Body of pancreas (tissue), 4 donors: Measurements from ENCODE around the gene GLIPR1L2. TPM values are rescaled to one million over a fixed set of nuclear protein-coding genes. Genes with fewer than 3 reads are reported as not detected.

ENCODE experiments used
- ATAC-seq: fragments of 150-250 bp; one replicate; pipeline ENCODE4 v1.9.1; 2016
- DNase-seq, 4 donors: peaks; one replicate each; pipeline ENCODE4 v3.0.0-alpha.2; 2019
- H3K27ac ChIP-seq, 4 donors: fragments of 200-600 bp; sonication (generic); 1 replicate in 3 of 4; 2 replicates in 1 of 4; pipeline versions ENCODE4 v1.5.1 to v1.6.1; 2016 to 2019; ENCODE audit warnings: mild to moderate bottlenecking in 1 of 4, mixed read lengths in 1 of 4, moderate library complexity in 1 of 4
- H3K27me3 ChIP-seq, 2 donors: fragments of 200-600 bp; sonication (generic); one replicate each; pipeline ENCODE4 v1.6.0; 2016; ENCODE audit warnings: mild to moderate bottlenecking in 1 of 2
- H3K36me3 ChIP-seq, 2 donors: fragments of 200-600 bp; sonication (generic); replicated peaks in 1 of 2; 2 replicates each; pipeline ENCODE4 v1.5.1; 2016; ENCODE audit warnings: low read depth in 2 of 2; ENCODE audit not compliant: insufficient read depth in 1 of 2
- H3K4me1 ChIP-seq: fragments of 200-600 bp; sonication (generic); one replicate; pipeline ENCODE4 v1.6.0; 2016
- H3K4me3 ChIP-seq, 2 donors: fragments of 200-600 bp; sonication (generic); 1 replicate in 1 of 2; 2 replicates in 1 of 2; pipeline ENCODE4 v1.5.1; 2016 to 2019
- H3K9me3 ChIP-seq, 3 donors: fragments of 200-600 bp; sonication (generic); 1 replicate in 2 of 3; 2 replicates in 1 of 3; pipeline ENCODE4 v1.5.1; 2016
- POLR2A ChIP-seq, 3 donors: fragments of 450-650 bp; IDR thresholded peaks; one replicate each; pipeline ENCODE4 v1.6.1; 2016; ENCODE audit warnings: antibody characterized with exemption in 3 of 3, mild to moderate bottlenecking in 2 of 3
- WGBS, 2 donors: methylation state at CpG; one replicate each; pipeline ENCODE4 v1.1.5; 2017; 5-methylcytosine and 5-hydroxymethylcytosine counted together
- intact Hi-C: fragments of 100-400 bp; cut with DNase I; formaldehyde crosslinking; loops from one replicate; pipeline ENCODE4 v1.15.1; 2023
- total RNA-seq, 2 donors: library from RNA; depleted of rRNA; stranded (reverse); fragments of >200 nt; gene quantifications; one replicate each; pipeline ENCODE4 v1.1.0, GENCODE V29; 2016
- TF ChIP-seq, protein P1 (sequence below), 7 experiments: fragments of 450-650 bp in 4 of 7; fragments of 200-600 bp in 3 of 7; sonication (generic) in 3 of 7; IDR thresholded peaks; one replicate each; pipeline ENCODE4 v1.5.1; 2016 to 2019; ENCODE audit warnings: antibody characterized with exemption in 7 of 7

GLIPR1L2 gene
- total RNA-seq, 2 donors from 2014 or later: 1.6 TPM; not detected in 1

DNA sequence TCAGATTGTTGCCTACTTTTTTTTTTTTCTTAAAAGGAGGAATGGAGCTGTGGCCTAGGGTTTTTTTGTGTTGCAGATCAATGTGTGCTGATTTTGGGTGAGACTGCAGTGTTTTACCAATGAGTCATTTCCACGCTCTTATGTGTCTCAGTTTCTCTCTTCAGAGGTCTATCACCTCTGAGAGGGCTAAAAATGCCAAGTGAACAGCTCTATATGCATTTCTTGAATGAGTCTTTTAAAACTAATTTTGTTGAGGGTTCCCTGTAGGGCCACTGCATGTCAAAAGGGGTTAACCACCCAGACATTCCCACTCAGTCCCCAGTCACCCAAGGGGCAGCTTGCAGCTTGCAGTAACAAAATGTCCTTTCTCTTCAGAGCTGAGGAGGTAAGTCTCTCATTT lies 24.3 kb upstream of the GLIPR1L2 start:
- TF ChIP-seq, protein P1, sequence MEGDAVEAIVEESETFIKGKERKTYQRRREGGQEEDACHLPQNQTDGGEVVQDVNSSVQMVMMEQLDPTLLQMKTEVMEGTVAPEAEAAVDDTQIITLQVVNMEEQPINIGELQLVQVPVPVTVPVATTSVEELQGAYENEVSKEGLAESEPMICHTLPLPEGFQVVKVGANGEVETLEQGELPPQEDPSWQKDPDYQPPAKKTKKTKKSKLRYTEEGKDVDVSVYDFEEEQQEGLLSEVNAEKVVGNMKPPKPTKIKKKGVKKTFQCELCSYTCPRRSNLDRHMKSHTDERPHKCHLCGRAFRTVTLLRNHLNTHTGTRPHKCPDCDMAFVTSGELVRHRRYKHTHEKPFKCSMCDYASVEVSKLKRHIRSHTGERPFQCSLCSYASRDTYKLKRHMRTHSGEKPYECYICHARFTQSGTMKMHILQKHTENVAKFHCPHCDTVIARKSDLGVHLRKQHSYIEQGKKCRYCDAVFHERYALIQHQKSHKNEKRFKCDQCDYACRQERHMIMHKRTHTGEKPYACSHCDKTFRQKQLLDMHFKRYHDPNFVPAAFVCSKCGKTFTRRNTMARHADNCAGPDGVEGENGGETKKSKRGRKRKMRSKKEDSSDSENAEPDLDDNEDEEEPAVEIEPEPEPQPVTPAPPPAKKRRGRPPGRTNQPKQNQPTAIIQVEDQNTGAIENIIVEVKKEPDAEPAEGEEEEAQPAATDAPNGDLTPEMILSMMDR (IDR thresholded peaks at IDR 0.05): no peak
- ATAC-seq (no peak), DNase-seq (no peak)
- H3K27ac ChIP-seq: no peak overlapping the region
- no peaks in the 10 kb centered on the region for H3K36me3 ChIP-seq
- intact Hi-C loops: no loop called here
- H3K4me1 ChIP-seq: no peaks in the 10 kb centered on the region
- H3K9me3 ChIP-seq: no peaks in the 10 kb centered on the region
- WGBS, 2 donors: 93 to 94% methylated on average over 1 of the region's 1 CpG
- H3K27me3 ChIP-seq: no peaks in the 10 kb centered on the region
- no peak overlapping the region for H3K4me3 ChIP-seq

DNA sequence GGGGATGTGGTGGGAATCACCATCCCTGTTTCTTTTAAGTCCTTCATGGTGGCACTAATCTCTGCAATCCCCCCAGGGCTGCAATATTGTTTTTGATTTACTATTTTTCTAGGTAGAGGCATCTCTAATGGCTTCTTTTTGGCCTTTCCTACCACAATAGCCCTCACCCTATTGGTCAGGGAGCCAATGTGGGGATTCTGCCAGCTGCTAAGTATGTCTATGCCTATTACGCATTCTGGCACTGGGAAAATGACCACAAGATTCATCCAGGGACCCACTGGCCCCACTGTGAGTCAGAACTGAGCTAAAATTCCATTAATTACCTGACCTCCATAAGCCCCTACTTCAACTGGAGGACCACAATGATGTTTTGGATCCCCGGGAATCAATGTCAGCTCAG lies 15.9 kb upstream of the GLIPR1L2 start:
- H3K9me3 ChIP-seq: no peaks in the 10 kb centered on the region
- WGBS, 2 donors: 90 to 97% methylated on average over 2 of the region's 2 CpGs
- no peaks in the 10 kb centered on the region for H3K27me3 ChIP-seq
- TF ChIP-seq POLR2A (IDR thresholded peaks at IDR 0.05): no peak
- TF ChIP-seq, protein P1 (IDR thresholded peaks at IDR 0.05): no peak
- no peak overlapping the region for H3K27ac ChIP-seq
- DNase-seq (no peak), ATAC-seq (no peak)
- intact Hi-C loops: no loop called here
- no peak overlapping the region for H3K4me3 ChIP-seq
- H3K4me1 ChIP-seq: no peaks in the 10 kb centered on the region
- no peaks in the 10 kb centered on the region for H3K36me3 ChIP-seq

DNA sequence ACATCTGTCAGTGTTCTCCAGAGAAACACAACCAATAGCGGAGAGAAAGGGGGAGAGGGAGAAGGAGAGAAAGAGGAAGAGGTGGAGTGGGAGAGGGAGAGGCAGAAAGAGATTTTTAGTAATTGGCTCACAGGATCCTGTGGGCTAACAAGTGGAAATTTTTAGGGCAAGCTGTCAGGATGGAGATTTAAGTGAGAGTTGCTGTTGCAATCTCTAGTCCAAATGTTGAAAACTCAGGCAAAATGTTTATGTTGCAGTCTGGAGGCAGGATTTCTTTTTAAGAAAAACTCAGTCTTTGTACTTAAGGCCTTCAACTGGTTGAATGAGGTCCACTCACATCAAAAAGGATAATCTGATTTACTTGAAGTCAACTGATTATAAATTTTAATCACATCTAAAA lies 12.5 kb upstream of the GLIPR1L2 start:
- intact Hi-C loops: no loop called here

DNA sequence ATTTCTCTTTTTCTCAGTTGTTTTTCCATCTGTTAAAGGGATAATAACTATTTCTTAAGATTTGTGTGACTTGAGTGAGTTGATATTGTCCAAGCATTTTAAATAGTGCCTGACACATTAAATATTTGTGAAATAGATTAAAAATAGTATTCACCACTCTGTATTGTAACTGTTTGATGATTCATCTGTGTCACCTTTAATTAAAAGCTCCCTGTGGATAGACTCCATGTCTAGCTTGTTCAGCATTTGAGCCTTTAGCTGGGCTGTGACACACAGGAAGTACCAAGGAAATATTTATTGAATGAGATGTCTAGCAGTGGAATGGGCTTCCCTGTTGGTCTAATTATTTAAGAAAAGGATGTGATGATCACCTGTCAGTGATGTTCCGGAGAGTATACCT lies 1.8 kb upstream of the GLIPR1L2 start:
- H3K4me3 ChIP-seq: no peak overlapping the region

More for the DNA sequence above, 12.5 kb upstream of the GLIPR1L2 start:
- Histone ChIP-seq H3K36me3 (no peaks in the 10 kb centered on the region), H3K27ac (no peak overlapping the region), H3K4me1 (no peaks in the 10 kb centered on the region), H3K4me3 (no peak overlapping the region), H3K9me3 (no peaks in the 10 kb centered on the region), H3K27me3 (no peaks in the 10 kb centered on the region)
- WGBS, 2 donors: 82 to 100% methylated on average over 1 of the region's 1 CpG
- ATAC-seq (no peak), DNase-seq (no peak)
- TF ChIP-seq, protein P1 (IDR thresholded peaks at IDR 0.05): no peak
- TF ChIP-seq POLR2A (IDR thresholded peaks at IDR 0.05): no peak

DNA sequence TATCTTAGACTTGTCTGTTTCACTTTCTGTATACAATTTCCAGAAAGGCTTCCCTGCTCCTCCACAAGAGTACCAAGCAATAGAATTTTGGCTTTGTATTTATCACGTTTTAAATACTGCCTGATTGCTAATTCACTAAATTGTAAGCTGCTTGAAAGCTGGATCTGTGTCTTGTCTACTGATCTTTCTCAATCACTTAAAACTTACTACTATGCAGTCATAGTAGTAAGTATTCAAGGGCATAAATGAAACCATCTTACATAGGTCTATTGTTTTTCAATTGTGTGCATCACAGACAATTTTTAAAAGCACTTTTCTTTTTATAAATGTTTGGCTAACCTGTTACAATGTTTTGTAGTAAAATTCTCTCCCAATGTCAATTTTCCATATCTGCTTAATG lies 1.2 kb upstream of the GLIPR1L2 start:
- ATAC-seq (no peak), DNase-seq (no peak)
- H3K36me3 ChIP-seq: no peaks in the 10 kb centered on the region
- H3K4me1 ChIP-seq: peaks cover 4% of the 10 kb centered on the region
- TF ChIP-seq POLR2A (IDR thresholded peaks at IDR 0.05): no peak
- TF ChIP-seq, protein P1 (IDR thresholded peaks at IDR 0.05): no peak
- no peaks in the 10 kb centered on the region for H3K27me3 ChIP-seq
- H3K4me3 ChIP-seq: no peak overlapping the region
- intact Hi-C loops: no loop called here
- H3K27ac ChIP-seq: no peak overlapping the region
- H3K9me3 ChIP-seq: no peaks in the 10 kb centered on the region
- 26 to 33% methylated on average over 1 of the region's 1 CpG for WGBS, 2 donors

More for the DNA sequence above, 1.8 kb upstream of the GLIPR1L2 start:
- intact Hi-C loops: no loop called here
- H3K9me3 ChIP-seq: no peaks in the 10 kb centered on the region
- TF ChIP-seq, protein P1 (IDR thresholded peaks at IDR 0.05): no peak
- no peak for TF ChIP-seq POLR2A (IDR thresholded peaks at IDR 0.05)
- H3K36me3 ChIP-seq: no peaks in the 10 kb centered on the region
- WGBS, 2 donors: 96 to 97% methylated on average over 1 of the region's 1 CpG
- H3K27me3 ChIP-seq: no peaks in the 10 kb centered on the region
- no peak overlapping the region for H3K27ac ChIP-seq
- no peak for ATAC-seq
- H3K4me1 ChIP-seq: peaks cover 4% of the 10 kb centered on the region
- no peak for DNase-seq
